DOHH2 (cell line): Measurements from ENCODE around the gene SENP6.

Source experiments
- EZH2phosphoT487 ChIP-seq: fragments of 200-600 bp; sonication (generic); IDR thresholded peaks from 2 replicates; pipeline ENCODE4 v1.6.1; 2017; ENCODE audit warnings: borderline replicate concordance, mild to moderate bottlenecking, antibody characterized with exemption, low read length, moderate library complexity, mixed read lengths
- TF ChIP-seq, protein P1 (sequence below): fragments of 200-600 bp; sonication (generic); IDR thresholded peaks from one replicate; pipeline ENCODE4 v1.5.1; 2014; ENCODE audit warnings: antibody characterized with exemption, mild to moderate bottlenecking, low read depth, low read length; ENCODE audit not compliant: poor library complexity, severe bottlenecking

DNA sequence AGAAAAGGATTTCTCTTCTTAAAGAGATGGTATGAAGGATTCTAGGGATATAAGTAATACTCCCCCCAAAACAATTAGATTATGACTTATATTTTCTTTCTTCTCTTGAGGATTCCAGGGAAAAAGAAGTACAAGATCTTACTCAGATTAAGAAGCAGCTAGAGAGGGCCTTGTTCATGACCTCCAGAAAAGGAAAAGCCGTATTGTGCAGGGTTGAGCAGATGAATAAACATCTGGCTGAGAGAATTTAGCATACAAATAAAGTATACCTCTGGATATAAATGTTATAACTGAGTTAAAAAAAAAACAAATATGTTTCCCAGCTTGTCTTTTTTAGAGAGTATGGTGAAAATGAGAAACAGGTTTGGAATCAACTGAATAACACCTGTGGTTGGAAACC, 158.6 kb downstream of the SENP6 start:
- TF ChIP-seq, protein P1, sequence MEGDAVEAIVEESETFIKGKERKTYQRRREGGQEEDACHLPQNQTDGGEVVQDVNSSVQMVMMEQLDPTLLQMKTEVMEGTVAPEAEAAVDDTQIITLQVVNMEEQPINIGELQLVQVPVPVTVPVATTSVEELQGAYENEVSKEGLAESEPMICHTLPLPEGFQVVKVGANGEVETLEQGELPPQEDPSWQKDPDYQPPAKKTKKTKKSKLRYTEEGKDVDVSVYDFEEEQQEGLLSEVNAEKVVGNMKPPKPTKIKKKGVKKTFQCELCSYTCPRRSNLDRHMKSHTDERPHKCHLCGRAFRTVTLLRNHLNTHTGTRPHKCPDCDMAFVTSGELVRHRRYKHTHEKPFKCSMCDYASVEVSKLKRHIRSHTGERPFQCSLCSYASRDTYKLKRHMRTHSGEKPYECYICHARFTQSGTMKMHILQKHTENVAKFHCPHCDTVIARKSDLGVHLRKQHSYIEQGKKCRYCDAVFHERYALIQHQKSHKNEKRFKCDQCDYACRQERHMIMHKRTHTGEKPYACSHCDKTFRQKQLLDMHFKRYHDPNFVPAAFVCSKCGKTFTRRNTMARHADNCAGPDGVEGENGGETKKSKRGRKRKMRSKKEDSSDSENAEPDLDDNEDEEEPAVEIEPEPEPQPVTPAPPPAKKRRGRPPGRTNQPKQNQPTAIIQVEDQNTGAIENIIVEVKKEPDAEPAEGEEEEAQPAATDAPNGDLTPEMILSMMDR: no peak
- TF ChIP-seq EZH2phosphoT487: no peak
